Non-pigmented ciliary epithelial cell (primary cell): ENCODE measurements around the gene GATB.
"Not testable (repeated sequence)": the region's sequence is repeated elsewhere in the genome, so short reads cannot be mapped to it uniquely, and the experiment has no call there.

ENCODE experiments used
- DNase-seq: peaks from one replicate; pipeline ENCODE4 v3.0.0-alpha.2; 2010; ENCODE audit warnings: low read depth

Gene GATB

GRCh38 chr4:151785484-151786157, 24.8 kb upstream of the GATB start:
- DNase-seq: no peak

DNA sequence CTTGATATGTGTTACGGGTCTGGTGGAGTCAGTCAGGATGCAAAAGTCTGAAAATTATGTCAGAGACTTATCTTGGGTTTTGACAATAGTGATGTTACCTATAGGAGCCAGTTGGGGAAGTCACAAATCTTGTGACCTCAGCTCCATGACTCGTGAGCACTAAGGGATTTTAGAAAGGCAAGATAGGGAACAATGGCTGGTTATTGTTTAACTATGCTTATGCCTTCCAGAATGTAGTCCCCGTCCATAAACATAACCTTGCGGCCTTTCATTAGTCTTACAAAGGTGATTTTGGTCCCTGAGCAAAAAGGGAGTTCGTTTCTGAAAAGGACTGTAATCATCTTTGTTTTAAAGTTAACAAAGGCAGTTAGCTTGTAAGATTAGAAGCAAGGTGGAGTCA, 23.9 kb upstream of the GATB start:
- DNase-seq: no peak

DNA sequence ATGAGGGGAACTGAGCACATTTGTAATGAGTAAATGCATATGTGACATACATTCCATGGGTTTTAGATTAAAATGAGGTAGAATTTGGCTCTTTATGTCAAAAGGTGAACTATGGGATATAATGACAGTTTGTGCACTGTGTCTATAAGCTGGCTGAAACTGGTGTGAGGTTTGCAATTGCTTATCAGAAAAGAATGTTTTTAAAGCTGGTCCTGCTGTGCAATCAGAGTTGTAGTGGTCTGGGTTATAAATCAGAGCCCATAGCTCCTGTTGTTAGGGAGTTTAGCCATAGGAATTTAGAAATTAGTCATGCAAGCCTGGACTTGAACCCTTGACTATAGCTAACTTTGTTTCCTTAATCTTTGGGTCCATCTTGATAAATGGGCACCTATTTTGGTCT, 23.1 kb upstream of the GATB start:
- DNase-seq: no peak

DNA sequence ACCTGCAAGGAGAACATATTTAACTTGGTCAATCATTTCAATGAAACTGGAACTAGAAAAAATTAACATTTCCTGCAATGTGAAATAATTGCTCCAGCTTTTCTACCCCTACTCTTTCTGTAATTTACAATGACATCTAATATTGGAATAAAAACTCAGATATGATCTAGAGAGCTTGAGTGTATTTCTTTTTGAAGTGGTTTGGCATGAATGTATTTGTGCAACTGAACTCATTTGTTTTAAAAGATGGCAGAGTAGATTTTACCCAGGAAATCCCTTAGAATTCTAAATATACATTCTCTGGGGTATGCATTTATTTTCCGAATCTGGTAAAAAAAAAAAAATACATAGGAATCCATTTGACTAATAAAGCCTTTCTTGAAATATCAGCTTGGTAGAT, 21.5 kb upstream of the GATB start:
- no peak for DNase-seq

- DNase-seq: no peak
Observed at GRCh38 chr4:151781026-151781425, 20.2 kb upstream of the GATB start.

GRCh38 chr4:151777471-151777870, 16.7 kb upstream of the GATB start:
- DNase-seq: no peak

DNA sequence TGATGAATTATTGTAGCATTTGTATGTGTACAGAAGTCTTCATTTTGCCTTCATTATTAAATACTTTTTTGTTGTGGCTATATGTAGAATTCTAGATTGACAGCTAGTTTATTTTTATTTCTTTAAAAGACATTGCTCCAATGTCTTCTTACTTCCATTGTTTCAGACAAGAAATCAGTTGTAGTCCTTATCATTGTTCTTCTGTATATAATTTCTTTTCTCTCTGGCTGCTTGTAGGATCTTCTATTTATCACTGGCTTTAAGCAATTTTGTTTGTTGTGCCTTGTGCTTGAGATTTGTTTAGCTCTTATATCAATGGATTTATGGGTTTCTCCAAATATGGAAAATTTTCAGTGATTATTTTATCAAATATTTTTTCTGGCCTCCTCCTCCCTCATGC, 13.5 kb upstream of the GATB start:
- no peak for DNase-seq

GRCh38 chr4:151772274-151772673, 11.5 kb upstream of the GATB start:
- no peak for DNase-seq

DNA sequence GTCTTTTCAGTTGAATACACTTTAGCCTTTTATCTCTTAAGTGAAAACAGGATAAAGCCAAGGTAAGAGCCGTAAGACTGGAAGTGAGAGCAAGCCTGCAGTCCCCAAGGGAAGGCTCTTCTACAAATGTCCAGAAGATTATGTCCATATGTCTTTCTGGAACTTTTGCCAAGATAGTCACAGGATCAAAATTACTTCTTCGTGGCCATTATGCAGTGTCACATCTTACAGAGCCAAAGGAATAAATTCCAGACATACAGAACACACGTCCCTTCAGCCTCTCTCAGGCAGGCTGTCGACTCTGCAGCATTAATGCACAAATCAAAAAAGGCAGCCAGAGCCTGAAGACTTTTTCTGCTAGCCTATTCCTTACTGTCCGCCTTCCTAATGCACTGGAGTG, 10.9 kb upstream of the GATB start:
- no peak for DNase-seq

DNA sequence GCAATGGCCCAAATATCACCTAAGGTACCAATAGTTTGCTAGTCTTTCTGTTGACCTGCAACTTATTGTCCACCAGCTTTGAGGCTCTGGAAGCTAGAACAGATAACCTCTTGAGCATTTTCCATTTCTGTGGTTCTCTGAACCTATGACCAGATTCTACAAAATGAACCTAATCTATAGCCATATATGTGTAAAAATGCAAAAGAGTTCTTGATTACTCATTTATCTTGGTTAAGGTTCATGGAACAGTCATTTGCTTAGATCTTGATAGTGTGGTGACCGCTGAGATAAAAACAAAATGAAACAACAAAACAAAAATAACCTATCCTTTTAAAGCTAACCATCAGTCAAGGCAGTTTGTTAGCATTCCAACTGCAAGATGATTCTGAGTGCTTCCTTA, 9.3 kb upstream of the GATB start:
- no peak for DNase-seq

- DNase-seq: no peak
Observed at GRCh38 chr4:151768835-151769234, 8.0 kb upstream of the GATB start.

GRCh38 chr4:151766691-151767090, 5.9 kb upstream of the GATB start:
- DNase-seq: no peak

GRCh38 chr4:151760002-151760401, 805 bp downstream of the GATB start:
- DNase-seq: no peak

- DNase-seq: peak; percentile 52
Observed at GRCh38 chr4:151753056-151753455, 7.8 kb downstream of the GATB start.

DNA sequence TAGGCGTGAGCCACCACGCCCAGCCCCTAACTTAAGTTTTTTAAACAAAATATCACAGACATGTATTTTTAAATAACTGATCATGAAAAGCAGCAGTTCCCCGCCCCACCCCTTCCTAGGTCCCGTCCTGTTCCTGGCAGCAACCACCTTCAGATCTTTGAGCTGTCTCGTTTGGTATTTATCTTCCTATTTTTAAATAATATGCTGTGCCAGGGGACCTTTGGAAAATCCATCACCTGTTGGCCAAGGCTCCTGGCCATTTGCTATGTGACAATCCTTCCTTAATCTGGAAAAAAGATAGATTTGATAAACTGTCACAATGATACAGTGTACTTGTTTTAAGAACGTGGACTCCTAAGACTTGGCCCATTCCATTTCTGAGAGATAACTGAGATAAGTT, 10.7 kb downstream of the GATB start:
- DNase-seq: no peak

GRCh38 chr4:151745481-151746231, 15.2 kb downstream of the GATB start:
- no peak for DNase-seq

GRCh38 chr4:151744614-151745013, 16.2 kb downstream of the GATB start:
- peak; percentile 97 for DNase-seq

- DNase-seq: no peak
Observed at GRCh38 chr4:151743894-151744293, 16.9 kb downstream of the GATB start.

DNA sequence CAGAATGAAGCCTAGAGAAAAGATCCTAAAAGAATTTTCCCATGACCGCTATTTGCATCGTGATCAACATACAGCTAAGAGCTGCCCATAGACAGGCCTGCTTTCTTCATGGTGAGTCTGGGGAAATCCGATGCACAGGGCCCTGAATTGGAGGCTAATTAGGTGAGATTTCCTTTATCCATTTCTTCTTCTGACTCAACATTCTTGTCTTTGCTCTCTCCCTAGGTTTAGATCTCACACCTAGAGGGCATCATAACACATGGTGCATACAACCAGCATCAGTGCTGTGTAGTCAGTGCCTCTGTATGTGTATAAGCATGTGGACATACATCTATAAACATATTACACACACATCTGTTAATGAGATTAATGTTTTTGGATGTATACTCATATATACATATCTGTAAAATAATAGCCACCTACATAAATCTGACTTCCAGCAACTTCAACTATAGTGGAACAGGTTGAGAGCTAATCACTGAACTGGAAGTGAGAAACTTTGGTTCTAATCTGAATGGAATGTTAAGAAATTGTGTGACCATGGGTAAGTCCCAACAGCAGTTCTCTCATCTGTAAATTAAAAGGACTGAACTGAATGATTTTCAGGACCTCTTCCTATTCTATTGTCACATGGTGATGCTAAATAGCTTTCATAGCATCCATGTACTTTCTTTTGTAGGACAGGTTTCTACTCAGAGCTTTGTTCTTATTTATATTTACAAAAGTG, 17.5 kb downstream of the GATB start:
- DNase-seq: no peak

DNA sequence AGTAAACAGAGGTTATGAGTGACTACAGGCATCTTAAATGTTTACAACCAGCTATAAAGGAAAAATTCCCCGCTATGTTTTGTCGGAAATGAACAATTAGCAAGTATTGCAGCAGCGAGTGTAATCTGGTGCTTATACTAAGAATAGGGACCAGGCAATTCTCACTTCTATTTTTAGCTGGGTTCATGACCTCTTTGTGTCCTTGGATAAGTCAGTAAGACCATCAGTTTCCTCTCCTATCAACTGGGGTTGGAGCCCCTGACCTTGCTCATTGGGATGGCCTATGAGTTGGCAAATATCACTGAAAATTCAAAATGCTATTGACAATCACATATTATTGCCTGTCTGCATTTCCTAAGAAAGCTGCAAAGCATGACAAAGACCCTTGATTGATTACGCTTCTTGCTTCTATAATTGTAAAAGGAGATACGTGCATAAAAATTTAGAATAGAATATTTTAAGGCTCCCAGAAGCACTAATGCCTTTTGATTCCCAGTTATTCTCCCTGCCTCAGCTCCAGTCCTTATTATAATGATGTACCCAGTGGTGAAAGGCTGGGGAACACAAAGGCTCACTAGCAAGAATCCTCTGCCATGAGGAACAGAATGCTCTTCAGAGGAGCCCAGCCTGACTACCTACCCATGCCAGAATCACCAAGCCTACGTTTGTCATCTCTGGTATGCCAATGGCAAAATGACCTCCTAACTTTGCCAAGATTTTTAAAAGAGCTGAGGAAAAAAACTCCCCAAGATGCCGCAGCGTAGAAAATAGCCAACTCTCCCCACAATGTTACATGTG, 21.9 kb downstream of the GATB start:
- DNase-seq: no peak

- not testable (repeated sequence) for DNase-seq
Observed at GRCh38 chr4:151736852-151737251, 24.0 kb downstream of the GATB start.

- DNase-seq: no peak
Observed at GRCh38 chr4:151736361-151736760, 24.4 kb downstream of the GATB start.
